H1 (cell line): ENCODE measurements around the gene TAF1B. TPM values are rescaled to one million over a fixed set of nuclear protein-coding genes. Genes with fewer than 3 reads are reported as not detected.

ENCODE experiments used
- CTCF ChIA-PET: fragments of 300-600 bp; sonication (Branson Sonifier 250); formaldehyde crosslinking; loops from one replicate; lab custom pipeline; 2021; ENCODE audit not compliant: partially characterized antibody; lab: Charles Lee
- POLR2A ChIA-PET: fragments of 300-600 bp; sonication (Branson Sonifier 250); formaldehyde crosslinking; loops from one replicate; lab custom pipeline; 2021; ENCODE audit warnings: inconsistent platforms; ENCODE audit not compliant: partially characterized antibody; lab: Charles Lee
- DNase-seq, 2 experiments: peaks; one replicate each; pipeline versions ENCODE4 v3.0.0 to v3.0.0-alpha.2; 2010 to 2022; ENCODE audit warnings: low spot score in 2 of 2, low read depth in 1 of 2, mixed read lengths in 1 of 2
- FAIRE-seq: peaks from 2 replicates; lab custom pipeline; 2011; peaks lifted over from hg19 to GRCh38; lab: Jason Lieb, UNC
- H2AFZ ChIP-seq: 2 replicates; pipeline ENCODE4 v1.8.1; 2012; ENCODE audit warnings: low read length, inconsistent platforms
- H2AK5ac ChIP-seq: 2 replicates; pipeline ENCODE4 v1.6.1; 2013; ENCODE audit warnings: low read depth, low read length
- H2BK120ac ChIP-seq: replicated peaks from 2 replicates; pipeline ENCODE3; 2013; ENCODE audit warnings: low read depth, low read length, inconsistent platforms
- H2BK12ac ChIP-seq: 2 replicates; pipeline ENCODE4 v1.6.1; 2013; ENCODE audit warnings: low read depth, low read length
- H2BK15ac ChIP-seq: 2 replicates; pipeline ENCODE4 v1.6.1; 2013; ENCODE audit warnings: low read length
- H2BK20ac ChIP-seq: 2 replicates; pipeline ENCODE4 v1.6.1; 2013; ENCODE audit warnings: low read length
- H2BK5ac ChIP-seq: 2 replicates; pipeline ENCODE4 v1.6.1; 2013; ENCODE audit warnings: low read depth, low read length
- H3K14ac ChIP-seq: 2 replicates; pipeline ENCODE4 v1.6.1; 2013; ENCODE audit warnings: inconsistent platforms; ENCODE audit not compliant: insufficient read length
- H3K18ac ChIP-seq: 2 replicates; pipeline ENCODE4 v1.6.1; 2013; ENCODE audit warnings: low read length; ENCODE audit errors: extremely low read depth
- H3K23ac ChIP-seq: 2 replicates; pipeline ENCODE4 v1.6.1; 2013; ENCODE audit warnings: inconsistent platforms; ENCODE audit not compliant: insufficient read length
- H3K23me2 ChIP-seq: 2 replicates; pipeline ENCODE4 v1.6.1; 2013; ENCODE audit warnings: low read depth, low read length
- H3K27ac ChIP-seq: 2 replicates; pipeline ENCODE4 v1.6.1; 2011; ENCODE audit warnings: low read depth, low read length, inconsistent platforms
- H3K27me3 ChIP-seq, 4 experiments: replicated peaks in 1 of 4; 1 replicate in 1 of 4; 2 replicates in 3 of 4; pipeline versions ENCODE4 v1.6.1 to v1.8.1; 2011 to 2013; ENCODE audit warnings: low read length in 3 of 4, mild to moderate bottlenecking in 3 of 4, inconsistent platforms in 2 of 4, mixed read lengths in 2 of 4, moderate library complexity in 1 of 4; ENCODE audit not compliant: control insufficient read depth in 3 of 4, insufficient read depth in 3 of 4; ENCODE audit errors: extremely low read depth in 1 of 4
- H3K36me3 ChIP-seq, 4 experiments: 2 replicates each; pipeline versions ENCODE4 v1.6.1 to v1.8.1; 2011 to 2013; ENCODE audit warnings: mild to moderate bottlenecking in 4 of 4, low read length in 3 of 4, moderate library complexity in 2 of 4, control low read depth in 1 of 4, inconsistent platforms in 1 of 4; ENCODE audit not compliant: insufficient read depth in 4 of 4, control insufficient read depth in 2 of 4
- H3K4ac ChIP-seq: replicated peaks from 2 replicates; pipeline ENCODE3; 2013; ENCODE audit warnings: low read length, low read depth, mixed read lengths, inconsistent platforms; ENCODE audit not compliant: insufficient read length
- H3K4me1 ChIP-seq, 4 experiments: replicated peaks in 1 of 4; 1 replicate in 1 of 4; 2 replicates in 3 of 4; pipeline versions ENCODE4 v1.6.1 to v1.8.1; 2011 to 2013; ENCODE audit warnings: low read length in 3 of 4, inconsistent platforms in 2 of 4, mixed read lengths in 1 of 4; ENCODE audit not compliant: insufficient read depth in 4 of 4, control insufficient read depth in 3 of 4
- H3K4me2 ChIP-seq, 2 experiments: 2 replicates each; pipeline versions ENCODE4 v1.6.1 to v1.8.1; 2011 to 2013; ENCODE audit warnings: low read depth in 2 of 2, low read length in 2 of 2, control low read depth in 1 of 2, inconsistent platforms in 1 of 2, mild to moderate bottlenecking in 1 of 2; ENCODE audit not compliant: insufficient read depth in 1 of 2
- H3K4me3 ChIP-seq, 4 experiments: fragments of 200-600, 300-600 bp in 1 of 4; sonication (generic), shearing (Covaris generic), sonication (Bioruptor Twin) in 1 of 4; 2 replicates each; pipeline versions ENCODE4 v1.5.1 to v1.8.1; 2011 to 2016; ENCODE audit warnings: low read length in 4 of 4, low read depth in 3 of 4, control low read depth in 2 of 4, inconsistent platforms in 2 of 4, mild to moderate bottlenecking in 2 of 4, mixed read lengths in 1 of 4, moderate library complexity in 1 of 4; ENCODE audit not compliant: insufficient read depth in 2 of 4; ENCODE audit errors: extremely low read depth in 1 of 4
- H3K56ac ChIP-seq: replicated peaks from 2 replicates; pipeline ENCODE3; 2013; ENCODE audit warnings: low read depth, mild to moderate bottlenecking, mixed read lengths, low read length, inconsistent platforms; ENCODE audit not compliant: insufficient read length
- H3K79me1 ChIP-seq: 2 replicates; pipeline ENCODE4 v1.6.1; 2013; ENCODE audit warnings: low read depth, low read length, control low read depth
- H3K79me2 ChIP-seq, 2 experiments: 2 replicates each; pipeline versions ENCODE4 v1.6.1 to v1.8.1; 2012 to 2013; ENCODE audit warnings: low read length in 2 of 2, mild to moderate bottlenecking in 2 of 2, inconsistent platforms in 1 of 2; ENCODE audit not compliant: insufficient read depth in 2 of 2, control insufficient read depth in 1 of 2
- H3K9ac ChIP-seq, 4 experiments: replicated peaks in 1 of 4; 1 replicate in 1 of 4; 2 replicates in 3 of 4; pipeline versions ENCODE4 v1.6.1 to v1.8.1; 2011 to 2013; ENCODE audit warnings: low read depth in 3 of 4, low read length in 3 of 4, control low read depth in 2 of 4, mild to moderate bottlenecking in 2 of 4, moderate library complexity in 2 of 4, inconsistent platforms in 1 of 4; ENCODE audit errors: extremely low read depth in 1 of 4
- H3K9me3 ChIP-seq, 2 experiments: 2 replicates each; pipeline versions ENCODE4 v1.6.1 to v1.8.1; 2012 to 2013; ENCODE audit warnings: mild to moderate bottlenecking in 2 of 2, moderate library complexity in 2 of 2, control low read depth in 1 of 2, inconsistent platforms in 1 of 2, low read depth in 1 of 2, low read length in 1 of 2, mixed read lengths in 1 of 2; ENCODE audit not compliant: insufficient read depth in 2 of 2
- H4K20me1 ChIP-seq, 2 experiments: replicated peaks in 1 of 2; 2 replicates each; pipeline versions ENCODE3 to v1.8.1; 2011 to 2013; ENCODE audit warnings: inconsistent platforms in 2 of 2, low read length in 2 of 2, mild to moderate bottlenecking in 1 of 2; ENCODE audit not compliant: insufficient read depth in 2 of 2, control insufficient read depth in 1 of 2
- H4K5ac ChIP-seq: 2 replicates; pipeline ENCODE4 v1.6.1; 2013; ENCODE audit warnings: low read length, low read depth, mixed read lengths, inconsistent platforms; ENCODE audit not compliant: insufficient read length
- H4K8ac ChIP-seq: 2 replicates; pipeline ENCODE4 v1.8.0; 2013; ENCODE audit warnings: mild to moderate bottlenecking, moderate library complexity, low read length, inconsistent platforms; ENCODE audit not compliant: insufficient read depth; ENCODE audit errors: extremely low read depth
- H4K91ac ChIP-seq: replicated peaks from 2 replicates; pipeline ENCODE3; 2013; ENCODE audit warnings: low read length, mixed read lengths, inconsistent platforms; ENCODE audit not compliant: insufficient read length
- ASH2L ChIP-seq: fragments of 200-600, 300-600 bp; sonication (generic); IDR thresholded peaks from one replicate; pipeline ENCODE4 v1.7.1; 2017; ENCODE audit warnings: low read length
- BCL11A ChIP-seq, 2 experiments: IDR thresholded peaks; one replicate each; pipeline ENCODE4 v1.6.1; 2011; ENCODE audit warnings: low read depth in 2 of 2, low read length in 2 of 2, mild to moderate bottlenecking in 2 of 2
- CTBP2 ChIP-seq: IDR thresholded peaks from 2 replicates; pipeline ENCODE4 v1.7.0; 2011; ENCODE audit warnings: borderline replicate concordance, mild to moderate bottlenecking, moderate library complexity, mixed read lengths, low read length; ENCODE audit not compliant: insufficient read depth, insufficient read length
- EZH2 ChIP-seq: fragments of 200-600 bp; sonication (generic); IDR thresholded peaks from 2 replicates; pipeline ENCODE4 v1.7.1; 2012; ENCODE audit warnings: low read depth, mild to moderate bottlenecking, moderate library complexity, low read length, inconsistent platforms; ENCODE audit not compliant: severe bottlenecking
- KDM4A ChIP-seq: IDR thresholded peaks from one replicate; pipeline ENCODE4 v1.7.1; 2012; ENCODE audit warnings: low read depth, mild to moderate bottlenecking, moderate library complexity, low read length, inconsistent platforms; ENCODE audit not compliant: severe bottlenecking
- RBBP5 ChIP-seq: IDR thresholded peaks from 2 replicates; pipeline ENCODE4 v1.7.1; 2012; ENCODE audit warnings: low read depth, mild to moderate bottlenecking, inconsistent platforms, low read length, moderate library complexity, borderline replicate concordance
- SAP30 ChIP-seq: fragments of 300-600 bp; sonication (generic); IDR thresholded peaks from 2 replicates; pipeline ENCODE4 v1.7.1; 2012; ENCODE audit warnings: low read length, moderate library complexity, mild to moderate bottlenecking, inconsistent platforms; ENCODE audit not compliant: insufficient read depth, insufficient replicate concordance
- SP4 ChIP-seq: IDR thresholded peaks from 2 replicates; pipeline ENCODE4 v1.6.1; 2012; ENCODE audit warnings: low read length, inconsistent platforms
- SRF ChIP-seq: IDR thresholded peaks from 2 replicates; pipeline ENCODE4 v1.6.1; 2011; ENCODE audit warnings: mild to moderate bottlenecking, low read depth, low read length, moderate library complexity
- YY1 ChIP-seq: IDR thresholded peaks from 2 replicates; pipeline ENCODE4 v1.6.1; 2011; ENCODE audit warnings: low read depth, mild to moderate bottlenecking, low read length
- WGBS, 2 experiments: shearing (Covaris generic) in 1 of 2; methylation state at CpG; one replicate each; pipeline versions ENCODE4 v1.1.6 to v1.1.7; 2013 to 2015; ENCODE audit warnings: low lambda C conversion rate in 2 of 2, mixed read lengths in 2 of 2, inconsistent platforms in 1 of 2, low coverage in 1 of 2, missing lambda C conversion rate in 1 of 2; ENCODE audit not compliant: insufficient replicate concordance in 2 of 2, insufficient coverage in 1 of 2, insufficient read length in 1 of 2; ENCODE audit errors: extremely low coverage in 1 of 2, missing lambda C conversion rate in 1 of 2; 5-methylcytosine and 5-hydroxymethylcytosine counted together
- polyA plus RNA-seq, 7 experiments: library from polyadenylated mRNA; depleted of rRNA in 3 of 7; stranded (reverse) in 5 of 7; unstranded in 2 of 7; fragments of >200 nt in 5 of 7; fragments of 200-250 nt in 2 of 7; gene quantifications; 1 replicate in 5 of 7; 2 replicates in 1 of 7; 4 replicates in 1 of 7; pipeline versions ENCODE4 v1.2.1 to v1.2.3, GENCODE V29; 2011 to 2013; ENCODE audit warnings: missing spikeins in 2 of 7, mixed read lengths in 2 of 7
- total RNA-seq: library from RNA; stranded (reverse); fragmentation: NEBNext Ultra II Directional; extraction: Animal tissue kit (Norgen Biotek cat#: 25700); gene quantifications from 2 replicates; pipeline ENCODE4 v1.2.1, GENCODE V29; 2021

TAF1B gene
- total and polyA plus RNA-seq, 2 of the 8 experiments (the other 6 are each of a cell fraction or from before 2014, with no cell fraction given) = 6.6 to 25.2 TPM

DNA sequence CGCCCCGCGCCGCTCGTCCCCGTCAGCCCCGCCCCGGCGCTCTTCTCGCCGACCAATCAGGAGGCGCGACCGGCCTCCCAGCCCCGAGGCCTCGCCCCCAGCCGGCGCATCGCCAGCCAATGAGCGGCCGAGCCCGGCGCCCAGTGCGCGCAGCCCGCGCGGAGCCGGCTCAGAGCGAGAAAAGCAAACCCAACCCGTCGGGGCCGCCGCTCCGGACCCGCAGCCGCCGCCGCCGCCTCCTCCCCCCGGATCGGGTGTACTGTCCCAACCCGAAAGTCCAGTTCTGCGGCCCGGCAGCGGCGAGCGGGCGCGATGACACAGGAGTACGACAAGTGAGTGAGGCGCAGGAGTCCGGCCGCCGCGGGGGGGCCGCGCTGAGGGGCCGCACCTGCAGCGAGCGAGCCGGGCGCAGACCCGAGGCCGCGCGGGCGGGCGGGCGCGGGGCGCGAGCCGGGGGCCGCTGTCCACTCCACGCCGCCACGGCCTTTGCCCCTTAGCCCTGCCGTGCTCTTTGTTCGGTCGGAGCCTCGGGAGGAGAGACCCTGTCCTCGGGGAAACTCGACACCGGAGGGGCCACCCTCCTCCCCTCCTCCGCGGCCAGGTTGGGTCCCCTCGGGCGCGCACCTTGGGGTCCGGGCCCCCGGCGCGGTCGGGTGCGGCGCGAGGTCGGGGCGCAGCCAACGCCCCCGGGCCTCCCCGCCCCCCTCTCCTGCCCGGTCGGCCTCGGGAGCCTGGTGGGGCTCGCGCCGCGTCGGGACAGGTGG, 108.4 kb downstream of the TAF1B start, which contains the start of gene GRHL1:
GRHL1 (plus strand) TSS at position 172 of the 764 bp plus-strand sequence; CDS start at position 313, 141 bp downstream.
- H3K4me1 ChIP-seq = no peaks in the 10 kb centered on the region
- H4K20me1 ChIP-seq = peaks cover 0 to 2% of the 10 kb centered on the region in 2 experiments
- peak within 1 kb of the TSS; percentile 49 for H2AFZ ChIP-seq
- no peaks in the 10 kb centered on the region for H3K79me1 ChIP-seq
- no peak within 1 kb of the TSS for H3K14ac ChIP-seq
- H3K4me2 ChIP-seq = peak within 1 kb of the TSS; percentile 62 to 91
- H2AK5ac ChIP-seq = no peak within 1 kb of the TSS
- no peak within 1 kb of the TSS for H2BK5ac ChIP-seq
- no peak within 1 kb of the TSS for H2BK12ac ChIP-seq
- no peaks in the 10 kb centered on the region for H3K36me3 ChIP-seq
- H3K27ac ChIP-seq = no peak within 1 kb of the TSS
- no peak within 1 kb of the TSS for H3K4ac ChIP-seq
- no peak within 1 kb of the TSS for H2BK120ac ChIP-seq
- H3K9ac ChIP-seq = no peak within 1 kb of the TSS
- H2BK20ac ChIP-seq = no peak within 1 kb of the TSS
- H3K9me3 ChIP-seq = no peaks in the 10 kb centered on the region
- H2BK15ac ChIP-seq = no peak within 1 kb of the TSS
- H3K23ac ChIP-seq = no peak within 1 kb of the TSS
- FAIRE-seq = no peak
- no peak within 1 kb of the TSS for H3K18ac ChIP-seq
- CTCF ChIA-PET = interaction anchor here (1.1 to 1.2 kb wide), 2 partner anchors 103 to 137 kb away, joined by 3 to 4 read pairs; no protein-coding TSS in a partner anchor
- H3K79me2 ChIP-seq = no peaks in the 10 kb centered on the region
- H3K23me2 ChIP-seq = peaks cover 11% of the 10 kb centered on the region; the same call in 1 of the 2 replicates
- H3K27me3 ChIP-seq = peaks cover 8 to 36% (median 31%) of the 10 kb centered on the region in 4 experiments
- no peak within 1 kb of the TSS for H4K5ac ChIP-seq
- peak within 1 kb of the TSS; percentile 39 for H4K8ac ChIP-seq
- no peak within 1 kb of the TSS for H4K91ac ChIP-seq
- peak; percentile 46 to 93 for DNase-seq
- H3K56ac ChIP-seq = no peak within 1 kb of the TSS
- POLR2A ChIA-PET = interaction anchor here (1.7 kb wide), 1 partner anchor 95 kb away, joined by 4 read pairs; no protein-coding TSS in a partner anchor
- WGBS, 2 experiments = 1% methylated on average over 19 of the region's 111 CpGs; no CpG with 5 or more reads in 1 of the 2 experiments
- peak within 1 kb of the TSS; percentile 55 to 82 (median 66) for H3K4me3 ChIP-seq
- TF ChIP-seq YY1 (no peak), EZH2 (peak; percentile 38), SRF (no peak), CTBP2 (no peak), ASH2L (no peak), SP4 (no peak), RBBP5 (no peak), KDM4A (peak; percentile 81), SAP30 (no peak), BCL11A (IDR thresholded peaks at IDR 0.05; ENCODE audit: low read depth in 2 of 2, low read length in 2 of 2) (no peak)
